ENCODE data around the gene LTF.

DNA sequence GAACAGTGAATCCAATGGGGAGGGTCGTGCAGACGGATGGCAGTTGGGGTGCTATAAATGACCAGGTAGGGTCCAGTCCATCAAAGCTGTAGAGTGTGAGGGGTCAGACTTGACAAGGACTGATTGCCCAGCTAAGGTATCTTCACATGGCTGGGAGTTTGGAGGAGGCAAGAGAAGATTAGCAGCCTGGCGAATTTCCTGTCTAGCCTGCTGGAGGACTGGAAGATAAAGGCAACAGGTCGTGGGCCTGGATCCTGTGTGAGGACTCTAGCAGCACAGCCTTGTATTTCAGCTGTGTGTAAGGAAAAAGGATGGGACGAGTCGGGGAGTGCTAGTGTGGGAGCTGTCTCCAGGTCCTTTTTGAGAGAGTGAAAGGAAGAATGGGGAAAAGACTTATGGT, 75.4 kb downstream of the LTF start:
- TF ChIP-seq CTCF (conservative IDR thresholded peaks at IDR 0.05; ENCODE audit: low read depth in 2 of 2) = no peak
- TF ChIP-seq REST (IDR thresholded peaks at IDR 0.05; ENCODE audit: unreplicated experiment) = no peak
- TF ChIP-seq EZH2 (IDR thresholded peaks at IDR 0.05; ENCODE audit: low read depth, unreplicated experiment) = no peak
- no peak for TF ChIP-seq POLR2AphosphoS5 (IDR thresholded peaks at IDR 0.05; ENCODE audit: low read depth)
- TF ChIP-seq, protein P1, sequence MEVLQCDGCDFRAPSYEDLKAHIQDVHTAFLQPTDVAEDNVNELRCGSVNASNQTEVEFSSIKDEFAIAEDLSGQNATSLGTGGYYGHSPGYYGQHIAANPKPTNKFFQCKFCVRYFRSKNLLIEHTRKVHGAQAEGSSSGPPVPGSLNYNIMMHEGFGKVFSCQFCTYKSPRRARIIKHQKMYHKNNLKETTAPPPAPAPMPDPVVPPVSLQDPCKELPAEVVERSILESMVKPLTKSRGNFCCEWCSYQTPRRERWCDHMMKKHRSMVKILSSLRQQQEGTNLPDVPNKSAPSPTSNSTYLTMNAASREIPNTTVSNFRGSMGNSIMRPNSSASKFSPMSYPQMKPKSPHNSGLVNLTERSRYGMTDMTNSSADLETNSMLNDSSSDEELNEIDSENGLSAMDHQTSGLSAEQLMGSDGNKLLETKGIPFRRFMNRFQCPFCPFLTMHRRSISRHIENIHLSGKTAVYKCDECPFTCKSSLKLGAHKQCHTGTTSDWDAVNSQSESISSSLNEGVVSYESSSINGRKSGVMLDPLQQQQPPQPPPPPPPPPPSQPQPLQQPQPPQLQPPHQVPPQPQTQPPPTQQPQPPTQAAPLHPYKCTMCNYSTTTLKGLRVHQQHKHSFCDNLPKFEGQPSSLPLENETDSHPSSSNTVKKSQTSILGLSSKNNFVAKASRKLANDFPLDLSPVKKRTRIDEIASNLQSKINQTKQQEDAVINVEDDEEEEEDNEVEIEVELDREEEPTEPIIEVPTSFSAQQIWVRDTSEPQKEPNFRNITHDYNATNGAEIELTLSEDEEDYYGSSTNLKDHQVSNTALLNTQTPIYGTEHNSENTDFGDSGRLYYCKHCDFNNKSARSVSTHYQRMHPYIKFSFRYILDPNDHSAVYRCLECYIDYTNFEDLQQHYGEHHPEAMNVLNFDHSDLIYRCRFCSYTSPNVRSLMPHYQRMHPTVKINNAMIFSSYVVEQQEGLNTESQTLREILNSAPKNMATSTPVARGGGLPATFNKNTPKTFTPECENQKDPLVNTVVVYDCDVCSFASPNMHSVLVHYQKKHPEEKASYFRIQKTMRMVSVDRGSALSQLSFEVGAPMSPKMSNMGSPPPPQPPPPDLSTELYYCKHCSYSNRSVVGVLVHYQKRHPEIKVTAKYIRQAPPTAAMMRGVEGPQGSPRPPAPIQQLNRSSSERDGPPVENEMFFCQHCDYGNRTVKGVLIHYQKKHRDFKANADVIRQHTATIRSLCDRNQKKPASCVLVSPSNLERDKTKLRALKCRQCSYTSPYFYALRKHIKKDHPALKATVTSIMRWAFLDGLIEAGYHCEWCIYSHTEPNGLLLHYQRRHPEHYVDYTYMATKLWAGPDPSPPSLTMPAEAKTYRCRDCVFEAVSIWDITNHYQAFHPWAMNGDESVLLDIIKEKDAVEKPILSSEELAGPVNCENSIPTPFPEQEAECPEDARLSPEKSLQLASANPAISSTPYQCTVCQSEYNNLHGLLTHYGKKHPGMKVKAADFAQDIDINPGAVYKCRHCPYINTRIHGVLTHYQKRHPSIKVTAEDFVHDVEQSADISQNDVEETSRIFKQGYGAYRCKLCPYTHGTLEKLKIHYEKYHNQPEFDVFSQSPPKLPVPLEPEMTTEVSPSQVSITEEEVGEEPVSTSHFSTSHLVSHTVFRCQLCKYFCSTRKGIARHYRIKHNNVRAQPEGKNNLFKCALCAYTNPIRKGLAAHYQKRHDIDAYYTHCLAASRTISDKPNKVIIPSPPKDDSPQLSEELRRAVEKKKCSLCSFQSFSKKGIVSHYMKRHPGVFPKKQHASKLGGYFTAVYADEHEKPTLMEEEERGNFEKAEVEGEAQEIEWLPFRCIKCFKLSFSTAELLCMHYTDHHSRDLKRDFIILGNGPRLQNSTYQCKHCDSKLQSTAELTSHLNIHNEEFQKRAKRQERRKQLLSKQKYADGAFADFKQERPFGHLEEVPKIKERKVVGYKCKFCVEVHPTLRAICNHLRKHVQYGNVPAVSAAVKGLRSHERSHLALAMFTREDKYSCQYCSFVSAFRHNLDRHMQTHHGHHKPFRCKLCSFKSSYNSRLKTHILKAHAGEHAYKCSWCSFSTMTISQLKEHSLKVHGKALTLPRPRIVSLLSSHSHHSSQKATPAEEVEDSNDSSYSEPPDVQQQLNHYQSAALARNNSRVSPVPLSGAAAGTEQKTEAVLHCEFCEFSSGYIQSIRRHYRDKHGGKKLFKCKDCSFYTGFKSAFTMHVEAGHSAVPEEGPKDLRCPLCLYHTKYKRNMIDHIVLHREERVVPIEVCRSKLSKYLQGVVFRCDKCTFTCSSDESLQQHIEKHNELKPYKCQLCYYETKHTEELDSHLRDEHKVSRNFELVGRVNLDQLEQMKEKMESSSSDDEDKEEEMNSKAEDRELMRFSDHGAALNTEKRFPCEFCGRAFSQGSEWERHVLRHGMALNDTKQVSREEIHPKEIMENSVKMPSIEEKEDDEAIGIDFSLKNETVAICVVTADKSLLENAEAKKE (CRISPR knock-in tag; IDR thresholded peaks at IDR 0.05) = no peak
- no peak for TF ChIP-seq EZH2phosphoT487 (IDR thresholded peaks at IDR 0.05; ENCODE audit: unreplicated experiment)
